GM23338 (cell line): ENCODE results near the gene AUH.

Experiments
- CREB1 ChIP-seq: fragments of 250-450 bp; sonication (Bioruptor Pico); IDR thresholded peaks from 2 replicates; pipeline ENCODE4 v1.5.0; 2020; ENCODE audit warnings: low read depth, mild to moderate bottlenecking, moderate library complexity
- EZH2 ChIP-seq: fragments of 200-600 bp; sonication (generic); IDR thresholded peaks from one replicate; pipeline ENCODE4 v1.8.0; 2017; ENCODE audit warnings: antibody characterized with exemption, mild to moderate bottlenecking, low read depth; ENCODE audit not compliant: unreplicated experiment
- EZH2phosphoT487 ChIP-seq: fragments of 200-600 bp; sonication (generic); IDR thresholded peaks from one replicate; pipeline ENCODE4 v1.8.1; 2018; ENCODE audit warnings: antibody characterized with exemption; ENCODE audit not compliant: unreplicated experiment
- JUNB ChIP-seq: IDR thresholded peaks from one replicate; pipeline ENCODE4 v1.6.1; 2016; ENCODE audit warnings: antibody characterized with exemption; ENCODE audit not compliant: unreplicated experiment
- NANOG ChIP-seq: IDR thresholded peaks from 2 replicates; pipeline ENCODE4 v1.6.1; 2016; ENCODE audit warnings: antibody characterized with exemption, borderline replicate concordance
- POLR2AphosphoS5 ChIP-seq: IDR thresholded peaks from 2 replicates; pipeline ENCODE4 v1.6.1; 2016; ENCODE audit warnings: antibody characterized with exemption, low read depth
- ZNF114 ChIP-seq: fragments of 250-450 bp; sonication (Bioruptor Pico); IDR thresholded peaks from 2 replicates; pipeline ENCODE4 v1.5.0; 2020; ENCODE audit warnings: mild to moderate bottlenecking, moderate library complexity
- ZNF331 ChIP-seq: fragments of 250-450 bp; sonication (Bioruptor Pico); IDR thresholded peaks from 2 replicates; pipeline ENCODE4 v1.5.0; 2020; ENCODE audit warnings: low read depth, mild to moderate bottlenecking, moderate library complexity
- TF ChIP-seq, protein P1 (sequence below), 2 experiments: fragments of 200-600 bp in 1 of 2; sonication (generic) in 1 of 2; conservative IDR thresholded peaks; 2 replicates each; pipeline versions ENCODE4 v1.5.1 to v1.6.1; 2016 to 2017; ENCODE audit warnings: antibody characterized with exemption in 2 of 2, low read depth in 2 of 2, mild to moderate bottlenecking in 2 of 2, moderate library complexity in 1 of 2
- TF ChIP-seq, protein P2 (sequence below): IDR thresholded peaks from one replicate; pipeline ENCODE4 v1.6.1; 2018; ENCODE audit warnings: antibody characterized with exemption; ENCODE audit not compliant: unreplicated experiment
- TF ChIP-seq, protein P3 (sequence below): IDR thresholded peaks from 2 replicates; pipeline ENCODE4 v1.6.1; 2016; ENCODE audit warnings: antibody characterized with exemption

DNA sequence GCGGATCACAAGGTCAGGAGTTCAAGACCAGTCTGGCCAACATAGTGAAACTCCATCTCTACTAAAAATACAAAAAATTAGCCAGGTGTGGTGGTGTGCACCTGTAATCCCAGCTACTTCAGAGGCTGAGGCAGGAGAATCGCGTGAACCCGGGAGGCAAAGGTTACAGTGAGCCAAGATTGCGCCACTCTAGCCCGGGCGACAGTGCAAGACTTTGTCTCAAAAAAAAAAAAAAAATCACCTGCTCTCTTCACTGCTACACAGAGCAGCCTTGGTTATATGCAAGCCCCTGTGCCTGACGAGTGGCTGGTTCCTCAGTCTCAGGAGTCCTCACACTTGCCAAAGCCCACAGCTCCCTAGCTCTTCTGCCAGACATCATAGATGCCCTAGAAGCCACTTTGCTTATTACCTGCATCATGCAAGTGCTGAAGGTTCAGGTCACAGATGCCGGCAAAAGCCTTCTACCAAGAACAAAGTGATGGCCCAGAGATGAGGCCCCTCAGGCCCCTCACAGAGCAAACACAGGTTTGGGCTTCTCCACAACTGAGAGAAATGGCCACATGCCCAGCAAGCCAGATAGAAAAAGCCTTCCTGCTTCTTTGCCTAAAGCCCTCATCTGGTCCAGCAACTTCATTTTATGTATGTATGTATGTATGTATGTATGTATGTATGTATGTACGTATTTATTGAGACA lies 176.4 kb downstream of the AUH start:
- TF ChIP-seq, protein P1, sequence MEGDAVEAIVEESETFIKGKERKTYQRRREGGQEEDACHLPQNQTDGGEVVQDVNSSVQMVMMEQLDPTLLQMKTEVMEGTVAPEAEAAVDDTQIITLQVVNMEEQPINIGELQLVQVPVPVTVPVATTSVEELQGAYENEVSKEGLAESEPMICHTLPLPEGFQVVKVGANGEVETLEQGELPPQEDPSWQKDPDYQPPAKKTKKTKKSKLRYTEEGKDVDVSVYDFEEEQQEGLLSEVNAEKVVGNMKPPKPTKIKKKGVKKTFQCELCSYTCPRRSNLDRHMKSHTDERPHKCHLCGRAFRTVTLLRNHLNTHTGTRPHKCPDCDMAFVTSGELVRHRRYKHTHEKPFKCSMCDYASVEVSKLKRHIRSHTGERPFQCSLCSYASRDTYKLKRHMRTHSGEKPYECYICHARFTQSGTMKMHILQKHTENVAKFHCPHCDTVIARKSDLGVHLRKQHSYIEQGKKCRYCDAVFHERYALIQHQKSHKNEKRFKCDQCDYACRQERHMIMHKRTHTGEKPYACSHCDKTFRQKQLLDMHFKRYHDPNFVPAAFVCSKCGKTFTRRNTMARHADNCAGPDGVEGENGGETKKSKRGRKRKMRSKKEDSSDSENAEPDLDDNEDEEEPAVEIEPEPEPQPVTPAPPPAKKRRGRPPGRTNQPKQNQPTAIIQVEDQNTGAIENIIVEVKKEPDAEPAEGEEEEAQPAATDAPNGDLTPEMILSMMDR (conservative IDR thresholded peaks at IDR 0.05; ENCODE audit: low read depth in 2 of 2): no peak
- TF ChIP-seq POLR2AphosphoS5: no peak
- no peak for TF ChIP-seq EZH2
- no peak for TF ChIP-seq CREB1 (CRISPR knock-in tag)
- TF ChIP-seq, protein P2, sequence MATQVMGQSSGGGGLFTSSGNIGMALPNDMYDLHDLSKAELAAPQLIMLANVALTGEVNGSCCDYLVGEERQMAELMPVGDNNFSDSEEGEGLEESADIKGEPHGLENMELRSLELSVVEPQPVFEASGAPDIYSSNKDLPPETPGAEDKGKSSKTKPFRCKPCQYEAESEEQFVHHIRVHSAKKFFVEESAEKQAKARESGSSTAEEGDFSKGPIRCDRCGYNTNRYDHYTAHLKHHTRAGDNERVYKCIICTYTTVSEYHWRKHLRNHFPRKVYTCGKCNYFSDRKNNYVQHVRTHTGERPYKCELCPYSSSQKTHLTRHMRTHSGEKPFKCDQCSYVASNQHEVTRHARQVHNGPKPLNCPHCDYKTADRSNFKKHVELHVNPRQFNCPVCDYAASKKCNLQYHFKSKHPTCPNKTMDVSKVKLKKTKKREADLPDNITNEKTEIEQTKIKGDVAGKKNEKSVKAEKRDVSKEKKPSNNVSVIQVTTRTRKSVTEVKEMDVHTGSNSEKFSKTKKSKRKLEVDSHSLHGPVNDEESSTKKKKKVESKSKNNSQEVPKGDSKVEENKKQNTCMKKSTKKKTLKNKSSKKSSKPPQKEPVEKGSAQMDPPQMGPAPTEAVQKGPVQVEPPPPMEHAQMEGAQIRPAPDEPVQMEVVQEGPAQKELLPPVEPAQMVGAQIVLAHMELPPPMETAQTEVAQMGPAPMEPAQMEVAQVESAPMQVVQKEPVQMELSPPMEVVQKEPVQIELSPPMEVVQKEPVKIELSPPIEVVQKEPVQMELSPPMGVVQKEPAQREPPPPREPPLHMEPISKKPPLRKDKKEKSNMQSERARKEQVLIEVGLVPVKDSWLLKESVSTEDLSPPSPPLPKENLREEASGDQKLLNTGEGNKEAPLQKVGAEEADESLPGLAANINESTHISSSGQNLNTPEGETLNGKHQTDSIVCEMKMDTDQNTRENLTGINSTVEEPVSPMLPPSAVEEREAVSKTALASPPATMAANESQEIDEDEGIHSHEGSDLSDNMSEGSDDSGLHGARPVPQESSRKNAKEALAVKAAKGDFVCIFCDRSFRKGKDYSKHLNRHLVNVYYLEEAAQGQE: no peak
- TF ChIP-seq EZH2phosphoT487: no peak
- TF ChIP-seq ZNF114 (CRISPR knock-in tag): no peak
- TF ChIP-seq NANOG: no peak
- TF ChIP-seq, protein P3, sequence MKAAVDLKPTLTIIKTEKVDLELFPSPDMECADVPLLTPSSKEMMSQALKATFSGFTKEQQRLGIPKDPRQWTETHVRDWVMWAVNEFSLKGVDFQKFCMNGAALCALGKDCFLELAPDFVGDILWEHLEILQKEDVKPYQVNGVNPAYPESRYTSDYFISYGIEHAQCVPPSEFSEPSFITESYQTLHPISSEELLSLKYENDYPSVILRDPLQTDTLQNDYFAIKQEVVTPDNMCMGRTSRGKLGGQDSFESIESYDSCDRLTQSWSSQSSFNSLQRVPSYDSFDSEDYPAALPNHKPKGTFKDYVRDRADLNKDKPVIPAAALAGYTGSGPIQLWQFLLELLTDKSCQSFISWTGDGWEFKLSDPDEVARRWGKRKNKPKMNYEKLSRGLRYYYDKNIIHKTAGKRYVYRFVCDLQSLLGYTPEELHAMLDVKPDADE: no peak
- TF ChIP-seq JUNB: no peak
- TF ChIP-seq ZNF331 (CRISPR knock-in tag): no peak
